HUES6 (cell line): ENCODE data around the gene RCBTB1.

Source experiments
- H3K27ac ChIP-seq: 2 replicates; pipeline ENCODE4 v1.7.0; 2013; ENCODE audit warnings: low read depth, mild to moderate bottlenecking, low read length, inconsistent platforms
- H3K27me3 ChIP-seq: 2 replicates; pipeline ENCODE4 v1.6.1; 2013; ENCODE audit warnings: low read length; ENCODE audit not compliant: control insufficient read depth, insufficient read depth
- H3K36me3 ChIP-seq: 2 replicates; pipeline ENCODE4 v1.6.1; 2013; ENCODE audit warnings: low read length; ENCODE audit not compliant: control insufficient read depth, insufficient read depth
- H3K4me1 ChIP-seq: 2 replicates; pipeline ENCODE4 v1.6.1; 2013; ENCODE audit warnings: low read length; ENCODE audit not compliant: control insufficient read depth, insufficient read depth
- H3K4me3 ChIP-seq: 2 replicates; pipeline ENCODE4 v1.5.1; 2013; ENCODE audit warnings: low read depth, low read length
- H3K9ac ChIP-seq: one replicate; pipeline ENCODE4 v1.6.1; 2013; ENCODE audit warnings: mild to moderate bottlenecking, low read length
- H3K9me3 ChIP-seq: 2 replicates; pipeline ENCODE4 v1.6.1; 2013; ENCODE audit warnings: low read depth, low read length; ENCODE audit not compliant: control insufficient read depth, insufficient read depth

Gene RCBTB1

DNA sequence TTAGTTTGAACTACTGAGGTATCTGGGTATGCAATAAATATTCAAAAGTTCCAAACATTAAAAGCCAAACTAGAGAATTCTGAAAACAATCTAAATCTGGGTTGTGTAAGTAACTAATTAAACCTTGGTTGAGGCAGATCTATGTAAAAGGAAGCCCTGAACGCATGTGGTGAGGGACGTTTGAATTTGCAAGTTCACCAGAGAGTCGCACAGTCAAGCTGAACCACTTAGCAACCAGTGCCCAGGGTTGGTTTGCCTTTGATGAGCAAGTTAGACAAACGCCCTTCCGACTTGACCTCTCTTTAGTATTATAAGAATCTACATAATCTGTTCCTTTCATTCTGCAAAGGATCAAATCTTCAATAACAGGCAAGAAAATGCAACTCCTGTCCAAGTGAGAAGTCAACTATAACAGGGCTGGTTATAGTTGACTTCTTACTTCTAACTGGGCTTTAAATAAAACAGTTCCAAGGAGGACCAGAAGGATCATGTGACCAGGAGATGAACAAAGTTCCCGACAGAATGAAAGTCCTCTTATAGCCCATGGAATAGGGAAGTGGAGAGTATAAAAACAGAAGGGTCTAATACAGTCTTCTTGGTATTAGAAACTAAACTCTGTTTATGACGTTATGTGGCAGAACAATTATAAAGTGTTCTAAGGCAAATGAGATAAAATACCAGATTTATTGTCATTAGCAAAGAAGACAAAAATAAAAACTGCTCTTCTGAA, 49.0 kb downstream of the RCBTB1 start:
- Histone ChIP-seq H3K4me3 (no peak overlapping the region), H3K27me3 (no peaks in the 10 kb centered on the region), H3K9me3 (no peaks in the 10 kb centered on the region), H3K27ac (no peak overlapping the region), H3K4me1 (peaks cover 6% of the 10 kb centered on the region; the same call in 1 of the 2 replicates), H3K36me3 (peaks cover 58% of the 10 kb centered on the region), H3K9ac (no peak overlapping the region)

GRCh38 chr13:49533591-49534269, 51.6 kb downstream of the RCBTB1 start:
- Histone ChIP-seq H3K27ac (no peak overlapping the region), H3K9ac (no peak overlapping the region), H3K36me3 (peaks cover 37% of the 10 kb centered on the region), H3K9me3 (no peaks in the 10 kb centered on the region), H3K27me3 (no peaks in the 10 kb centered on the region), H3K4me1 (no peaks in the 10 kb centered on the region), H3K4me3 (no peak overlapping the region)

DNA sequence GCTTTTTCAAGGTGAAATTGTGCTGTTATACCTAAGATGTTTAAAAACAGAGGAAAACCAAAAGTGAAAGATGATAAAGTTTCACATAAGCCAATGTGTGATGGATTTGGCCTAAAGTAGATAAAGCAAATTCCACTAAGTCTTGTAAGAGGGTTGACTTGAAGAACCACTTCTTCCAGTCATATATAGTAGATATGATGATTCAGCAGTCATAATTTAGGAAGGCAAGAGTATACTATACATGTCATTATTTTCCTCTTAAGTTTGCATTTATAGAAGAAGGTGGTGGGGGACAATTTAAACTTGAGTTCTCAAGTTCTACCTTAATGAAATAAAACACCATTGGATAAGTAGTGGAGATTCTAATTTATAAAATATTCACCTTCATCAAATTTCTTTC, 52.3 kb downstream of the RCBTB1 start:
- H3K27me3 ChIP-seq = no peaks in the 10 kb centered on the region
- H3K9me3 ChIP-seq = no peaks in the 10 kb centered on the region
- H3K4me1 ChIP-seq = no peaks in the 10 kb centered on the region
- H3K9ac ChIP-seq = no peak overlapping the region
- no peak overlapping the region for H3K27ac ChIP-seq
- peaks cover 40% of the 10 kb centered on the region for H3K36me3 ChIP-seq
- no peak overlapping the region for H3K4me3 ChIP-seq

DNA sequence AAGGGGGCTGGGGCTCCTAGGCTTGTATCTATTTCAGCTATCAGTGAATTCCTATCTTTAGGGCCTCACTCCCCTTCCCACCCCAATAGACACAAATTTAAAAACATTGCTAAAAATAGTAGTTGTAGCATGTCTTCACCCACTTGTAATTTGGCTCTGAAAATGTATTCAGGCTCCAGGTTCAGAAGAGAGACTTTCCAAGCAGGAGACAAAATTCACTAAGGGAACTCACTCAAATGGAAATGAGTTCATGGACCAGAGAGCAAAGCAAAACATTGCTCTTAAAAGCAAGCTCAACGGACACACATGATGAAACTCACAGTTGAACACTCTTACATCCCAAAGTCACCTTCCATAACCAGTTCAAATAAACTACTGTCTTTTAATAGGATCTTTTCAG, 52.8 kb downstream of the RCBTB1 start:
- Histone ChIP-seq H3K27me3 (no peaks in the 10 kb centered on the region), H3K9me3 (no peaks in the 10 kb centered on the region), H3K4me3 (no peak overlapping the region), H3K9ac (no peak overlapping the region), H3K36me3 (peaks cover 35% of the 10 kb centered on the region), H3K4me1 (no peaks in the 10 kb centered on the region), H3K27ac (no peak overlapping the region)

DNA sequence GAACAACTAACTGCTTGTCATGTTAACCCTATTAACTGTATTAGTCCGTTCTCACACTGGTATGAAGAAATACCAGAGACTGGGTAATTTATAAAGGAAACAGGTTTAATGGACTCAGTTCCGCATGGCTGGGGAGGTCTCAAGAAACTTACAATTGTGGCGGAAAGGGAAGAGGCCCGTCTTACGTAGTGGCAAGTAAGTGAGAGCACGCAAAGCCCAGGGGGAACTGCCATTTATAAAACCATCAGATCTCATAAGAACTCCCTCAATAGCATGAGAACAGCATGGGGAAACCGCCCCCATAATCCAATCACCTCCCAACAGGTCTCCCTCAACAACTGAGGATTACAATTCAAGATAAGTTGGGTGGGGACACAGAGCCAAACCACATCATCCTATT, 54.9 kb downstream of the RCBTB1 start:
- Histone ChIP-seq H3K4me1 (no peaks in the 10 kb centered on the region), H3K36me3 (peaks cover 27% of the 10 kb centered on the region), H3K9me3 (no peaks in the 10 kb centered on the region), H3K27me3 (no peaks in the 10 kb centered on the region), H3K9ac (no peak overlapping the region), H3K27ac (no peak overlapping the region), H3K4me3 (no peak overlapping the region)

- no peaks in the 10 kb centered on the region for H3K4me1 ChIP-seq
- H3K27me3 ChIP-seq = no peaks in the 10 kb centered on the region
- H3K9me3 ChIP-seq = no peaks in the 10 kb centered on the region
- H3K4me3 ChIP-seq = no peak overlapping the region
- H3K9ac ChIP-seq = no peak overlapping the region
- H3K36me3 ChIP-seq = peaks cover 16% of the 10 kb centered on the region
- H3K27ac ChIP-seq = no peak overlapping the region
Observed at GRCh38 chr13:49528161-49528560, 57.2 kb downstream of the RCBTB1 start.

- H3K4me3 ChIP-seq = no peak overlapping the region
- no peak overlapping the region for H3K9ac ChIP-seq
- H3K27ac ChIP-seq = no peak overlapping the region
- peaks cover 11% of the 10 kb centered on the region for H3K36me3 ChIP-seq
- no peaks in the 10 kb centered on the region for H3K9me3 ChIP-seq
- no peaks in the 10 kb centered on the region for H3K4me1 ChIP-seq
- H3K27me3 ChIP-seq = no peaks in the 10 kb centered on the region
Observed at GRCh38 chr13:49527123-49527522, 58.2 kb downstream of the RCBTB1 start.

DNA sequence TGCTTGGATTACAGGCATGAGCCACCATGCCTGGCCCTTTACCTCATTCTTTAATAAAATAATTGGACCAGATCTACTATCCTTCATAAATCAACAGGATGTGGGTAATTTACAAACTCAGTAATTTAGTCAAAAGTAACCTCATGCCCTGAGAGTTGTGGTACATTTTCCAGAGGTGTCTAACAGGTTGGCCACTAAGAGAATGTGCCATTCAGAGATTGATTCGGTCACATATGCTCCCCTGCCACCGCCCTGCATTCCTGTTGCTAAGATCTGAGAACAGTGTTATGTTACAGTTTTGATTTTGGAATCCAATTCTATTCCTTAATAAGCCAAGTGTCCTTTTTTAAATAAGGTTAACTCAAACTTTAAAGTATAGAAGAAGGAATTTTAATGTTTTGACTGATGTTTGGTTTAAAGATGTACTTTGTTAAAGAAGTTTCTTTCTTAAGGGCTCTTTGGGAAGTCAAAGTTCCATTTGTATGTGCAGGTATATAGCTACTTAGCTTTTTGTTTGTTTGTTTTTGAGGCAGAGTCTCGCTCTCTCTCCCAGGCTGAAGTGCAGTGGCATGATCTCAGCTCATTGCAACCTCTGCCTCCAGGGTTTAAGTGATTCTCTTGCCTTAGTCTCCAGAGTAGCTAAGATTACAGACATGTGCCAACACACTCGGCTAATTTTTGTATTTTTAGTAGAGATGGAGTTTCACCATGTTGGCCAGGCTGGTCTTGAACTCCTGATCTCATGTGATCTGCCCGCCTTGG, 60.4 kb downstream of the RCBTB1 start:
- H3K4me1 ChIP-seq = no peaks in the 10 kb centered on the region
- no peak overlapping the region for H3K27ac ChIP-seq
- H3K36me3 ChIP-seq = peaks cover 6% of the 10 kb centered on the region; the same call in 1 of the 2 replicates
- no peaks in the 10 kb centered on the region for H3K9me3 ChIP-seq
- no peak overlapping the region for H3K9ac ChIP-seq
- H3K27me3 ChIP-seq = no peaks in the 10 kb centered on the region
- H3K4me3 ChIP-seq = no peak overlapping the region

GRCh38 chr13:49521224-49521623, 64.1 kb downstream of the RCBTB1 start:
- no peaks in the 10 kb centered on the region for H3K27me3 ChIP-seq
- no peaks in the 10 kb centered on the region for H3K36me3 ChIP-seq
- no peak overlapping the region for H3K4me3 ChIP-seq
- H3K27ac ChIP-seq = no peak overlapping the region
- H3K9me3 ChIP-seq = no peaks in the 10 kb centered on the region
- H3K4me1 ChIP-seq = no peaks in the 10 kb centered on the region
- no peak overlapping the region for H3K9ac ChIP-seq

DNA sequence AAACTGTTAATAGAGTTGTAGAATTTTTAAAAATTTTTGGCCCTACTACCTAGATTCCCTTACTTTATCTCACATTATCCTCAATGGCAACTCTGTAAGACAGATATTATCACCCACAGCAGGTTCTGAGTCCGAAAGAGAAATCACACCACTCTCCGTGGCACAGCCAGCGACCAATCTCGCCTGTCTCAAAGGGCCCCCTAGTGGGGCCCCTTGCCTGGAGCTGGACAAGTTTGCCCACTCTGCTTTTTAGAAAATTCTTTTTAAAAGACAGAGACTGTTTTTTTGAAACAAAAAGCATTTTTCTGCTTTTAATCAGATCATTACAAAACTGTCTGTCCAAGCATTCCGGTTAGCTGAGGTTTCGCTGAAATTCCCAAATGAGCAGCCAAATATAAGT, 67.9 kb downstream of the RCBTB1 start:
- H3K27ac ChIP-seq = no peak overlapping the region
- no peak overlapping the region for H3K9ac ChIP-seq
- no peaks in the 10 kb centered on the region for H3K27me3 ChIP-seq
- no peaks in the 10 kb centered on the region for H3K4me1 ChIP-seq
- H3K4me3 ChIP-seq = no peak overlapping the region
- H3K36me3 ChIP-seq = peaks cover 8% of the 10 kb centered on the region; the same call in 1 of the 2 replicates
- H3K9me3 ChIP-seq = no peaks in the 10 kb centered on the region

- Histone ChIP-seq H3K27me3 (no peaks in the 10 kb centered on the region), H3K9ac (no peak overlapping the region), H3K27ac (no peak overlapping the region), H3K4me1 (no peaks in the 10 kb centered on the region), H3K4me3 (no peak overlapping the region), H3K36me3 (peaks cover 8% of the 10 kb centered on the region; the same call in 1 of the 2 replicates), H3K9me3 (no peaks in the 10 kb centered on the region)
Observed at GRCh38 chr13:49516467-49516866, 68.9 kb downstream of the RCBTB1 start.
